ENCODE results near the gene DYNLT2. TPM values are rescaled to one million over a fixed set of nuclear protein-coding genes. Genes with fewer than 3 reads are reported as not detected.

The DYNLT2 gene
- total RNA-seq, 1 donor from 2014 or later, result 1.6 TPM

DNA sequence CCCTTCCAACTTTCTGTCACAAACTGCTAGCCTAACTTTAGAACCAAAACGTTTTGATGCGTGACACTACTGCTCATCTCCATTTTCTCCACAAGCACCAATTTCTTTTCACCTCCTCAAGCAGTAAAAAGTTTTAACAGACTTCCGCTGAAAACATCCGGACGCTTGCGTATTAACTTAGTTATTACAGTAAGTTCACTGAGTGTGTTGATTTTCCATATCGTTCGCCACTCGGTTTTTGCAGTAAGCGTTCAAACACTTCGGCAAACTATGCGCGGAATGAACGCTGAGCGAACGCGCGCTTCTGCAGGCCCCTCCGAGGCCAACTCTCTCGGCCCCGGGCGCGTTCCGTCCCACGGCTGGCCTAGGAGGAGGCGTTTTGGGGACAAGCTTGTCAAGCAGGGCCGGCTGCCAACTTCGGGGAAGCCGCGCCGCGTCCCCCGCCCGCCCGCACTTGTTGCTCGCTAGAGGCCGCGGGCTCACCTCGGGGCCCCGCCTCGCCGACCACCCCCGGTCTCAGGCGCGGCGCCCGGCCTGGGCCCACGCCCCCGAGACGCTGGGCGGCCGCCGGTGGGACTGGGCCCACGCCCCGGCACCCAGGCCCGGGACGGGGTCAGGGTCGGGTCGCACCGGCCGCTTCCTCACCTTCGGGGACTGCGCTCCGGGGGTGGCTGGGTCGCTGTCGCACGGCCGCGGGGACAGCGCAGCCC is 28.0 kb downstream of the DYNLT2 start:
- Histone ChIP-seq H3K4me3 (peak overlapping the region; percentile 73), H3K36me3 (peaks cover 8% of the 10 kb centered on the region), H3K27me3 (ENCODE audit: low read depth) (no peaks in the 10 kb centered on the region), H3K27ac (peak overlapping the region; percentile 88), H3K9me3 (no peaks in the 10 kb centered on the region), H3K4me1 (peaks cover 24% of the 10 kb centered on the region)
- TF ChIP-seq, protein P1, sequence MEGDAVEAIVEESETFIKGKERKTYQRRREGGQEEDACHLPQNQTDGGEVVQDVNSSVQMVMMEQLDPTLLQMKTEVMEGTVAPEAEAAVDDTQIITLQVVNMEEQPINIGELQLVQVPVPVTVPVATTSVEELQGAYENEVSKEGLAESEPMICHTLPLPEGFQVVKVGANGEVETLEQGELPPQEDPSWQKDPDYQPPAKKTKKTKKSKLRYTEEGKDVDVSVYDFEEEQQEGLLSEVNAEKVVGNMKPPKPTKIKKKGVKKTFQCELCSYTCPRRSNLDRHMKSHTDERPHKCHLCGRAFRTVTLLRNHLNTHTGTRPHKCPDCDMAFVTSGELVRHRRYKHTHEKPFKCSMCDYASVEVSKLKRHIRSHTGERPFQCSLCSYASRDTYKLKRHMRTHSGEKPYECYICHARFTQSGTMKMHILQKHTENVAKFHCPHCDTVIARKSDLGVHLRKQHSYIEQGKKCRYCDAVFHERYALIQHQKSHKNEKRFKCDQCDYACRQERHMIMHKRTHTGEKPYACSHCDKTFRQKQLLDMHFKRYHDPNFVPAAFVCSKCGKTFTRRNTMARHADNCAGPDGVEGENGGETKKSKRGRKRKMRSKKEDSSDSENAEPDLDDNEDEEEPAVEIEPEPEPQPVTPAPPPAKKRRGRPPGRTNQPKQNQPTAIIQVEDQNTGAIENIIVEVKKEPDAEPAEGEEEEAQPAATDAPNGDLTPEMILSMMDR (IDR thresholded peaks at IDR 0.05), result no peak
- DNase-seq (peak; percentile 85), ATAC-seq (peak; percentile 77 to 78)
- intact Hi-C loops (cut with DNase I), result no loop called here

DNA sequence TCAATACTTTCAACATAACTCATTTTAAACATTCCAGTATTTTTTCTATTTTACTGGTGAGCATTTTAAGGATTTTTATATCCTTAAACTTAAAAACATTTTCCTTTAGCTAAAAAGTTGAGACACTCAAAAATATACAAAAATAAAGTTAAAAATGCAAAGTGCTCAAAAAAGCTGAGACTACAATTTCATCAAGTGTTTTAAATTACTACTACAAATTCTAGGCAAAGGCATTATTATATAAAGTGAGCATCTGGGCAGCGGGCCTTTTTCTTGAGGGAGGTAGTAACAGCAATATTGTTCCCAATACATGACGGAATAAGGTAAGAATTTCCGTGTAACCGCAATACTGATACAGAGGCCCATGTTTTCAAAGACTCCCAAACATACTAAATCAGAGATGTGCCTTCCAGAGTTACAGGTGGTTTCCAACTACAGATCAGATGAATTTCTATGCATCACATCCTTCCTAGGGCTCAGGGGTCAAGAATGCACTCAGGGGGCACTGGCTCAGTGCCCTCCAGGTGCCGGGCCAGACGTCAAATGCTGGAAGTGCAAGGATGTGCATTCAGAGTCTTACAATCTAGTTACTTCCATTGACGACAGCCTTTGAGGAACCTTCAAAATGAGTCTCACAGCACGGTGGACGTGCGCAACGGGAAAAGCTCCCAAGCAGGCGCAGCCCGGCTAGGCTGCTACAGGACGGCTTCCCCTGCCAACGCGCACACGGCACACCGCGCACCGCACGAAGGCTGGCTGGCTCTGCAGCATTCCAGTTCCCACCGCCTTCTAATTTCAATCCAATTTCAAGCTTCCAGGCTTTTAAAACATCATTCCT is 28.8 kb downstream of the DYNLT2 start:
- peak overlapping the region; percentile 88 for H3K27ac ChIP-seq
- no peaks in the 10 kb centered on the region for H3K9me3 ChIP-seq
- peaks cover 15% of the 10 kb centered on the region for H3K36me3 ChIP-seq
- DNase-seq (peak; percentile 64), ATAC-seq (peak; percentile 62 to 64)
- intact Hi-C loops (cut with DNase I), result no loop called here
- H3K4me1 ChIP-seq, result peaks cover 24% of the 10 kb centered on the region
- H3K4me3 ChIP-seq, result peak overlapping the region; percentile 73
- TF ChIP-seq, protein P1 (IDR thresholded peaks at IDR 0.05), result no peak
- no peaks in the 10 kb centered on the region for H3K27me3 ChIP-seq (ENCODE audit: low read depth)

DNA sequence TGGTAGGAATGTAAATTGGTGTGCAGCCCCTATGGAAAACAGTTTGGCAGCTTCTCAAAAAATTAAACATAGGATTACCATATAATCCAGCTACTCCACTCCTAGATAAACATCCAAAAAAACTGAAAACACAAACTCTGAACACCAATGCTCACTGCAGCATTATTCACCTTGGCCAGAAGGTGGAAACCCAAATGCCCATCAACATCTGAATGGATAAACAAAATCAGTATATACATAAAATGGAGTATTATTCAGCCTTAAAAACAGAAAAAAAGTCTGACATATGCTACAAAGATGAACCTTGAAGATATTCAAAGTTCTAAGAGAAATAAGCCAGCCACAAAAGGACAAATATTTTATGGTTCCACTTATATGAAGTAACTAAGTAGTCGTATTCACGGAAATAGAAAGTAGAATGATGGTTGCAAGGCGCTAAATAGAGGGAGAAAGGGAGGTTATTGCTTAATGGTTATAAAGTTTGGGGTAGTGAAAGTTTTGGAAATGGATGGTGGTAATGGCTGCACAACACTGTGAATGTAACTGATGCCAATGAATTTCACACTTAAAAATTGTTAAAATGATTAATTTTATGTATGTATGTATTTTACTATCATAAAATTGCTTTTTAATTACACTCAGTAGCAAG is 31.0 kb downstream of the DYNLT2 start:
- intact Hi-C loops (cut with DNase I), result no loop called here
- Histone ChIP-seq H3K9me3 (no peaks in the 10 kb centered on the region), H3K36me3 (peaks cover 37% of the 10 kb centered on the region), H3K27ac (no peak overlapping the region), H3K27me3 (ENCODE audit: low read depth) (no peaks in the 10 kb centered on the region), H3K4me3 (no peak overlapping the region), H3K4me1 (peaks cover 22% of the 10 kb centered on the region)
- no peak for DNase-seq
- TF ChIP-seq, protein P1 (IDR thresholded peaks at IDR 0.05), result no peak
- ATAC-seq, result no peak

DNA sequence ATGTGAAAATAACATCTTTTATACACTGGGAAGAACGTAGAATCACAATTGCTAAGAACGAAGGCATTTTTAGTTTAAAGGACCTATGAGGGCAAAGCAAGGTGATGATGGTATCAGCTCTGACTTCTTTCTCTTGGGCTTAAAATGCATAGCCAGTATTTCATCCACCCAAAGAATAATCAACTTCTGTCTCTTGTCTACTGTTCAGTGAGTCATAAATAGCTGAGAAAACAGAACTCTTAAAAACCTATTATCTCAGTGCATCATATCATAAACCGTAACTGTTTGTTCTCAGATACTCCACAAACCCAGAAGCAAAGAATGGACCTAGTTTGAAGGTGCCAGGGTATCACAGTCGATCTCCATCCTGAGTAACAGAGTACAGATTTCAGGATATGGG is 32.3 kb downstream of the DYNLT2 start:
- DNase-seq (no peak), ATAC-seq (no peak)
- peaks cover 49% of the 10 kb centered on the region for H3K36me3 ChIP-seq
- H3K4me3 ChIP-seq, result no peak overlapping the region
- TF ChIP-seq, protein P1 (IDR thresholded peaks at IDR 0.05), result no peak
- H3K27me3 ChIP-seq (ENCODE audit: low read depth), result no peaks in the 10 kb centered on the region
- H3K4me1 ChIP-seq, result peaks cover 18% of the 10 kb centered on the region
- intact Hi-C loops (cut with DNase I), result no loop called here
- H3K9me3 ChIP-seq, result no peaks in the 10 kb centered on the region
- no peak overlapping the region for H3K27ac ChIP-seq

DNA sequence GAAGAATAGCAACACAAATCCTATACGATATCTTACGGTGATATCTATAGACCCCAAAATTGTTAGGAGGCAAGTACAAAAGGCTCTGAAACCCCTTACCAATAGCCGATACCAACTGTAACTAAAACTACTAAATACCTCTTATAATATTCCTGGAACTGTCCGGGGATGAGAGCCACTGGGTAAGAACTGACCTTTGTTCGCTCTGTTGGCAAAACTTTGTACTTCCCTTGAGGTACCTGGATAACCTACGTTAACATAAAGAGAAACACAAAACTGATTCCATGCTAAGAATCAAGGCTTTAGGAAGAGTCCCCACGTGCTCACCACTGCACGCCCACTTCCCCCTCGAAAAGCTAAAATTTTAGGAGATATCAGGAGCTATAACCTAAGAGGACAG is 36.8 kb downstream of the DYNLT2 start:
- H3K36me3 ChIP-seq, result peaks cover 93% of the 10 kb centered on the region
- H3K27me3 ChIP-seq (ENCODE audit: low read depth), result no peaks in the 10 kb centered on the region
- H3K9me3 ChIP-seq, result no peaks in the 10 kb centered on the region
- ATAC-seq (no peak), DNase-seq (no peak)
- H3K4me1 ChIP-seq, result no peaks in the 10 kb centered on the region
- intact Hi-C loops (cut with DNase I), result no loop called here
- no peak overlapping the region for H3K27ac ChIP-seq
- no peak overlapping the region for H3K4me3 ChIP-seq
- TF ChIP-seq, protein P1 (IDR thresholded peaks at IDR 0.05), result no peak

Data from lower lobe of right lung (tissue), 2 donors.